Mammary epithelial cell (primary cell): ENCODE measurements around the gene TDRD12.
"Not testable (repeated sequence)": the region's sequence is repeated elsewhere in the genome, so short reads cannot be mapped to it uniquely, and the experiment has no call there.

Source experiments
- CTCF ChIP-seq, 2 donors: IDR thresholded peaks in 1 of 2; conservative IDR thresholded peaks in 1 of 2; 2 replicates each; pipeline ENCODE4 v1.5.1; 2011 to 2012; ENCODE audit warnings: inconsistent platforms in 2 of 2, low read length in 2 of 2, mild to moderate bottlenecking in 2 of 2, control low read depth in 1 of 2, low read depth in 1 of 2; ENCODE audit not compliant: insufficient read depth in 1 of 2; ENCODE audit errors: extremely low read depth in 1 of 2
- EZH2 ChIP-seq: IDR thresholded peaks from 2 replicates; pipeline ENCODE4 v1.6.1; 2012; ENCODE audit warnings: low read length, inconsistent platforms, borderline replicate concordance

GRCh38 chr19:32746631-32747196, 27.1 kb downstream of the TDRD12 start:
- not testable (repeated sequence) for TF ChIP-seq CTCF (conservative IDR thresholded peaks at IDR 0.05 in 1 of 2, IDR thresholded peaks at IDR 0.05 in 1 of 2; ENCODE audit: extremely low read depth in 1 of 2, insufficient read depth in 1 of 2, low read depth in 1 of 2, low read length in 2 of 2); EZH2
